Thyroid gland (tissue), 4 donors: Measurements from ENCODE around the gene FHIT.

Source experiments
- CTCF ChIP-seq, 6 experiments: fragments of 200-600 bp in 3 of 6; fragments of 450-650 bp in 3 of 6; sonication (generic) in 3 of 6; IDR thresholded peaks; one replicate each; pipeline ENCODE4 v1.5.1; 2016 to 2019; ENCODE audit warnings: antibody characterized with exemption in 6 of 6, mild to moderate bottlenecking in 2 of 6, inconsistent platforms in 1 of 6, moderate library complexity in 1 of 6
- POLR2A ChIP-seq, 2 donors: fragments of 450-650 bp; IDR thresholded peaks; one replicate each; pipeline ENCODE4 v1.6.1; 2017; ENCODE audit warnings: antibody characterized with exemption in 2 of 2, mild to moderate bottlenecking in 2 of 2, moderate library complexity in 1 of 2

GRCh38 chr3:60803216-60804173, 447.8 kb downstream of the FHIT start:
- TF ChIP-seq CTCF (IDR thresholded peaks at IDR 0.05) (no peak), POLR2A (IDR thresholded peaks at IDR 0.05) (no peak)
